ENCODE measurements around the gene RDH14. TPM values are rescaled to one million over a fixed set of nuclear protein-coding genes. Genes with fewer than 3 reads are reported as not detected.

RDH14 gene
- total RNA-seq, 1 experiment from 2014 or later = 17.0 TPM

DNA sequence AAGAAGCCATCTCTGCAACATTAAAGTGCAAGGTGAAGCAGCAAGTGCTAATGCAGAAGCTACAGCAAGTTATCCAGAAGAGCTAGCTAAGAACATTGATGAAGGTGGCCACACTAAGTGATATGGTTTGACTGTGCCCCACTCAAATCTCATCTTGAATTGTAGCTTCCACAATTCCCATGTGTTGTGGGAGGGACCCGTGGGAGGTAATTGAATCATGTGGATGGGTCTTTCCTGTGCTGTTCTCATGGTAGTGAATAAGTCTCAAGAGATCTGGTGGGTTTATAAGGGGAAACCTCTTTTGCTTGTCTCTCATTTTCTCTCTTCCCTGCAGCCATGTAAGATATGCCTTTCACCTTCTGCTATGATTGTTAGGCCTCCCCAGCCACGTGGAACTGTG, 11.4 kb downstream of the RDH14 start:
- no peak overlapping the region for H3K4me3 ChIP-seq (ENCODE audit: low read depth, low read length)
- Mint-ChIP-seq H3K36me3 (ENCODE audit: insufficient read depth, unreplicated experiment) (no peaks in the 10 kb centered on the region), H3K27ac (ENCODE audit: unreplicated experiment) (no peak overlapping the region), H3K4me3 (ENCODE audit: unreplicated experiment) (no peak overlapping the region), H3K4me1 (ENCODE audit: low read depth, unreplicated experiment) (no peaks in the 10 kb centered on the region), H3K27me3 (ENCODE audit: insufficient read depth, unreplicated experiment) (no peaks in the 10 kb centered on the region), H3K9me3 (ENCODE audit: unreplicated experiment) (no peaks in the 10 kb centered on the region)
- CTCF ChIA-PET = no interaction called here
- no peaks in the 10 kb centered on the region for H3K9me3 ChIP-seq
- DNase-seq = no peak
- no peaks in the 10 kb centered on the region for H3K27me3 ChIP-seq (replicated peaks; ENCODE audit: control insufficient read depth, insufficient read depth, low read length)
- H3K4me1 ChIP-seq = no peaks in the 10 kb centered on the region
- intact Hi-C loops (cut with micrococcal nuclease; ENCODE audit: unreplicated experiment) = no loop called here
- no TSS peak for BruUV-seq (replicated peaks)
- no peaks in the 10 kb centered on the region for H3K36me3 ChIP-seq (ENCODE audit: control insufficient read depth, insufficient read depth, low read length)
- POLR2A ChIA-PET = no interaction called here
- TF ChIP-seq, protein P1, sequence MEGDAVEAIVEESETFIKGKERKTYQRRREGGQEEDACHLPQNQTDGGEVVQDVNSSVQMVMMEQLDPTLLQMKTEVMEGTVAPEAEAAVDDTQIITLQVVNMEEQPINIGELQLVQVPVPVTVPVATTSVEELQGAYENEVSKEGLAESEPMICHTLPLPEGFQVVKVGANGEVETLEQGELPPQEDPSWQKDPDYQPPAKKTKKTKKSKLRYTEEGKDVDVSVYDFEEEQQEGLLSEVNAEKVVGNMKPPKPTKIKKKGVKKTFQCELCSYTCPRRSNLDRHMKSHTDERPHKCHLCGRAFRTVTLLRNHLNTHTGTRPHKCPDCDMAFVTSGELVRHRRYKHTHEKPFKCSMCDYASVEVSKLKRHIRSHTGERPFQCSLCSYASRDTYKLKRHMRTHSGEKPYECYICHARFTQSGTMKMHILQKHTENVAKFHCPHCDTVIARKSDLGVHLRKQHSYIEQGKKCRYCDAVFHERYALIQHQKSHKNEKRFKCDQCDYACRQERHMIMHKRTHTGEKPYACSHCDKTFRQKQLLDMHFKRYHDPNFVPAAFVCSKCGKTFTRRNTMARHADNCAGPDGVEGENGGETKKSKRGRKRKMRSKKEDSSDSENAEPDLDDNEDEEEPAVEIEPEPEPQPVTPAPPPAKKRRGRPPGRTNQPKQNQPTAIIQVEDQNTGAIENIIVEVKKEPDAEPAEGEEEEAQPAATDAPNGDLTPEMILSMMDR (IDR thresholded peaks at IDR 0.05; ENCODE audit: insufficient read depth in 1 of 2, low read depth in 1 of 2, low read length in 1 of 2, severe bottlenecking in 1 of 2, unreplicated experiment in 1 of 2) = no peak

DNA sequence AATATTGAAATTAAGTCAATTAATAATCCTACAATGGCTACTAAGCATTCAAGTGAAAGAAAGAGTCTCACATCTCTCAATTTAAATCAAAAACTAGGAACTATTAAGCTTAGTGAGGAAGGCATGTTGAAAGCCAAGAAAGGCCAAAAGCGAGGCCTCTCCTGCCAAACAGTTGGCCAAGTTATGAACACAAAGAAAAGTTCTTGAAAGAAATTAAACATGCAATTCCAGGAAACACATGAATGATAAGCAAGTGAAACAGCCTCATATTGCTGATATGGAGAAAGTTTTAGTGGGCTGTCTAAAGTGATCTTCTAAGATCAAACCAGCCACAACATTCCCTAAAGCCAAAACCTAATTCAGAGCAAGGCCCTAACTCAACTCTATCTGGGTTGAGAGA, 11.8 kb downstream of the RDH14 start:
- no peaks in the 10 kb centered on the region for H3K4me1 ChIP-seq
- no peaks in the 10 kb centered on the region for H3K9me3 Mint-ChIP-seq (ENCODE audit: unreplicated experiment)
- POLR2A ChIA-PET = no interaction called here
- H3K36me3 Mint-ChIP-seq (ENCODE audit: insufficient read depth, unreplicated experiment) = no peaks in the 10 kb centered on the region
- no peaks in the 10 kb centered on the region for H3K4me1 Mint-ChIP-seq (ENCODE audit: low read depth, unreplicated experiment)
- H3K36me3 ChIP-seq (ENCODE audit: control insufficient read depth, insufficient read depth, low read length) = no peaks in the 10 kb centered on the region
- no peak overlapping the region for H3K27ac Mint-ChIP-seq (ENCODE audit: unreplicated experiment)
- CTCF ChIA-PET = no interaction called here
- H3K27me3 ChIP-seq (replicated peaks; ENCODE audit: control insufficient read depth, insufficient read depth, low read length) = no peaks in the 10 kb centered on the region; the same call in 1 of the 2 replicates
- H3K4me3 Mint-ChIP-seq (ENCODE audit: unreplicated experiment) = no peak overlapping the region
- H3K9me3 ChIP-seq = no peaks in the 10 kb centered on the region
- BruUV-seq (replicated peaks) = no TSS peak
- no peak overlapping the region for H3K4me3 ChIP-seq (ENCODE audit: low read depth, low read length)
- no peaks in the 10 kb centered on the region for H3K27me3 Mint-ChIP-seq (ENCODE audit: insufficient read depth, unreplicated experiment)
- intact Hi-C loops (cut with micrococcal nuclease; ENCODE audit: unreplicated experiment) = no loop called here
- no peak for DNase-seq
- TF ChIP-seq, protein P1 (IDR thresholded peaks at IDR 0.05; ENCODE audit: insufficient read depth in 1 of 2, low read depth in 1 of 2, low read length in 1 of 2, severe bottlenecking in 1 of 2, unreplicated experiment in 1 of 2) = no peak

DNA sequence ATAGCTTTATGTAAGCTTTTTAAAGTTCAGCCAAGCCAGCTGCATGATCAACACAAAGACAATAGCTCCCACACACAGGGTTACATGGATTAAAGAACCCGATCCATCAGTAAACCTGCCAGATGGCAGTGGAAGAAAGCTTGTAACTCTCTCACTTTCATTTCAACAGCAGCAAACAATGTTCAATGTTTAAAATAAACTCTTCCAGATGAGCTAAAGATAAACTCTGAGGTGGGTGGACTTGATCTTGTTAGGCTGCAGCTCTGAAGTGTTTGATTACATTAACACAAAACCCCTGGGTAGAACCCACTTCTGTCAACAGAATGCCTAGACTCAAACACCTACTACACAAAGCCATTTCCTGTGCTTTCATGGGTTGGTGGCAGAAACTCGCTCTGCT, 13.9 kb downstream of the RDH14 start:
- Mint-ChIP-seq H3K4me3 (ENCODE audit: unreplicated experiment) (no peak overlapping the region), H3K27me3 (ENCODE audit: insufficient read depth, unreplicated experiment) (peaks cover 4% of the 10 kb centered on the region), H3K4me1 (ENCODE audit: low read depth, unreplicated experiment) (no peaks in the 10 kb centered on the region), H3K9me3 (ENCODE audit: unreplicated experiment) (no peaks in the 10 kb centered on the region), H3K36me3 (ENCODE audit: insufficient read depth, unreplicated experiment) (no peaks in the 10 kb centered on the region), H3K27ac (ENCODE audit: unreplicated experiment) (no peak overlapping the region)
- no peaks in the 10 kb centered on the region for H3K4me1 ChIP-seq
- H3K9me3 ChIP-seq = no peaks in the 10 kb centered on the region
- no peak overlapping the region for H3K4me3 ChIP-seq (ENCODE audit: low read depth, low read length)
- DNase-seq = no peak
- POLR2A ChIA-PET = no interaction called here
- no TSS peak for BruUV-seq (replicated peaks)
- H3K27me3 ChIP-seq (replicated peaks; ENCODE audit: control insufficient read depth, insufficient read depth, low read length) = no peaks in the 10 kb centered on the region; the same call in 1 of the 2 replicates
- intact Hi-C loops (cut with micrococcal nuclease; ENCODE audit: unreplicated experiment) = no loop called here
- CTCF ChIA-PET = no interaction called here
- TF ChIP-seq, protein P1 (IDR thresholded peaks at IDR 0.05; ENCODE audit: insufficient read depth in 1 of 2, low read depth in 1 of 2, low read length in 1 of 2, severe bottlenecking in 1 of 2, unreplicated experiment in 1 of 2) = no peak
- no peaks in the 10 kb centered on the region for H3K36me3 ChIP-seq (ENCODE audit: control insufficient read depth, insufficient read depth, low read length)

All from Caco-2 (cell line).